ENCODE data around the gene NT5E. TPM values are rescaled to one million over a fixed set of nuclear protein-coding genes. Genes with fewer than 3 reads are reported as not detected.

NT5E gene
- total RNA-seq, 2 experiments from 2014 or later: 2.7 to 3.3 TPM

DNA sequence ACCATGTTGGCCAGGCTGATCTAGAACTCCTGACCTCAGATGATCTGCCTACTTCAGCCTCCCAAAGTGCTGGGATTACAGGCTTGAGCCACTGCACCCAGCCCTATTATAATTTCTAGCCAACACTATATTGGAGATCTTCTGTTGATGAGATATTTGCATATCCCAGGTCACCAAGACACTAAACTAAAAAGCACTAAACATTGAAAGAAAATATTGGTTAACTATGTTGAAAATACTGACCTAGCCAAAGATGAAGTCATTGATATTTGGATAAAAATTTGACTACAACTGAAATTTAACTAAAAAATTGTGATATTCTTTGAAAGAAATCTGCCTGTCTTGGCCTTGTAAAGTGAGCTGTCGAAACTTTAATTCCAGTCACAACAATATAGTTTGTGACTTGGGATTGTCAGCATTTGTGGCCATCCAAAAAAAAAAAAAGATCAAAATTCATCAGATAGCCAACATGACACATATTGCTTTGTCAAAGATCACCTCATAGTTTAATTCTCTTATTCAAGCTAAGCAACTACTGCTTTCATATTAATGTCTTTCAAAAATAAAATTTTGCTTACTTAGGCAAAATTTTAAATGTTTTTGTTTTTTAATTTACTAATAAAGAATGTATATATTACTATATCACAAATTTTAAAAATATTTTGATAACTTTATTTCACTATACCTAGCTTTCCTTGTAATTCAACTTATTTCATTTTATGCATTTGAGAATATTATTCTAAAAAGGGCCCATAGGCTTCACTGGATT is 6.3 kb upstream of the NT5E start:
- H3K27ac Mint-ChIP-seq: no peak overlapping the region
- peaks cover 27% of the 10 kb centered on the region for H3K27me3 Mint-ChIP-seq
- no peak for TF ChIP-seq CTCF (IDR thresholded peaks at IDR 0.05)
- peaks cover 3% of the 10 kb centered on the region for H3K9me3 Mint-ChIP-seq
- H3K36me3 ChIP-seq (ENCODE audit: insufficient read depth, low read length): no peaks in the 10 kb centered on the region
- ChIA-PET CTCF (interaction anchor here (1.4 kb wide), 1 partner anchor 39 kb away, joined by 4 read pairs; no protein-coding TSS in a partner anchor), POLR2A (no interaction called here)
- H3K4me3 Mint-ChIP-seq: no peak overlapping the region
- H3K9me3 ChIP-seq (ENCODE audit: control insufficient read depth in 1 of 2, insufficient read depth in 1 of 2, low read length in 2 of 2): peaks cover 0 to 5% of the 10 kb centered on the region in 2 experiments
- H3K4me1 ChIP-seq (ENCODE audit: insufficient read depth, low read length): no peaks in the 10 kb centered on the region
- H3K36me3 Mint-ChIP-seq (ENCODE audit: low read depth): no peaks in the 10 kb centered on the region
- no peak overlapping the region for H3K4me3 ChIP-seq (ENCODE audit: low read length)
- no peak for DNase-seq
- H3K4me1 Mint-ChIP-seq (ENCODE audit: low read depth): peaks cover 10% of the 10 kb centered on the region
- H3K27ac ChIP-seq (ENCODE audit: low read depth in 1 of 2, low read length in 2 of 2): no peak overlapping the region
- H3K27me3 ChIP-seq (ENCODE audit: control insufficient read depth in 1 of 2, insufficient read depth in 2 of 2, low read length in 2 of 2): peaks cover 0 to 11% of the 10 kb centered on the region in 2 experiments
- intact Hi-C loops (cut with DNase I, micrococcal nuclease): no loop called here
- no peak for ATAC-seq (ENCODE audit: poor library complexity)

GRCh38 chr6:85449388-85449817 is 480 bp upstream of the NT5E start:
- TF ChIP-seq CTCF (IDR thresholded peaks at IDR 0.05): no peak
- Histone ChIP-seq H3K36me3 (ENCODE audit: insufficient read depth, low read length) (no peaks in the 10 kb centered on the region), H3K27me3 (ENCODE audit: control insufficient read depth in 1 of 2, insufficient read depth in 2 of 2, low read length in 2 of 2) (peaks cover 19 to 31% of the 10 kb centered on the region in 2 experiments), H3K9me3 (ENCODE audit: control insufficient read depth in 1 of 2, insufficient read depth in 1 of 2, low read length in 2 of 2) (peaks cover 0 to 5% of the 10 kb centered on the region in 2 experiments), H3K4me1 (ENCODE audit: insufficient read depth, low read length) (peaks cover 26% of the 10 kb centered on the region), H3K27ac (ENCODE audit: low read depth in 1 of 2, low read length in 2 of 2) (no peak overlapping the region), H3K4me3 (ENCODE audit: low read length) (peak overlapping the region; percentile 37)
- POLR2A ChIA-PET: interaction anchor here (0.7 to 4.7 kb wide), 10 partner anchors 9 to 229 kb away, joined by 3 to 37 read pairs (median 8); partner anchors contain the start of gene SYNCRIP
- no peaks in the 10 kb centered on the region for H3K36me3 Mint-ChIP-seq (ENCODE audit: low read depth)
- peak overlapping the region; percentile 64 for H3K27ac Mint-ChIP-seq
- intact Hi-C loops (cut with DNase I, micrococcal nuclease): no loop called here
- peaks cover 55% of the 10 kb centered on the region for H3K4me1 Mint-ChIP-seq (ENCODE audit: low read depth)
- DNase-seq (peak in 5 of 14 experiments; percentile 7 to 52 (median 34)), ATAC-seq (ENCODE audit: poor library complexity) (peak; percentile 71)
- peak overlapping the region; percentile 89 for H3K4me3 Mint-ChIP-seq
- no peaks in the 10 kb centered on the region for H3K9me3 Mint-ChIP-seq
- peaks cover 76% of the 10 kb centered on the region for H3K27me3 Mint-ChIP-seq
- CTCF ChIA-PET: interaction anchor here (1.2 kb wide), 1 partner anchor 34 kb away, joined by 3 read pairs; no protein-coding TSS in a partner anchor

DNA sequence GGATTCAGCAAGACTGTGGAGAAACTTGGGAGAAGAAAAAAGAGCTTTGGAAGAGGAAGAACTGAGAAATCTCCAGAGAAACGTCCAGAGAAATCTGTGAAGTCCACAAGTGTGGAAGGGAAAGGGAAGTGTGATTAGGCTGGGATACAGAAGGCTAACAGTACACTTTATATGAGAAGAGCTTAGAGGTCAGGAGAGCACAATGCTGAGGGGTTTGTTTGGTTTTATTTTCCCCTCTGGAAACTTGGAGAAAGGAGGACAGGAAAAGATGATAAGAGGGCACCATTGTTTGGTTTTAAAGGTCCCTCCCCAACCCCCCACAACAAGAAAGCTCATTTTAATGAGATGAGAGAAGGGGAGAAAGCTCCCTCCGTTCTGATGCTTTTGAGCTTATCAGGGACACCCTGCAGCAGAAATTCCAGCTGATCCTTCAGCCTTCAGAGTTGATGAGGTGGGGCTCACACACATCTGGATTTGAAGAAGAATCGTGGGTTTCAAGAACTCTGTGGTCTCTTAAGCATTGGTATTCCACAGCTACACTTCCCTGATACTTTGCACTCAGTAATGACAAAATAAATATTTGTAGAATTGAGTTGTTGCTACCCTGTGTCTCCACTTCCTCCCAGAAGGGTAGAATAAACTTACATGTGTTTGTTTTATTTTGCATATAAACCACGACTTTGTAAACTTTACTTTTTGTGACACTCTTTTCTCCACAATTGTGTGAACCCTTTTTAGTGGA is 1.9 kb downstream of the NT5E start:
- H3K27me3 ChIP-seq (ENCODE audit: control insufficient read depth in 1 of 2, insufficient read depth in 2 of 2, low read length in 2 of 2): peaks cover 19 to 40% of the 10 kb centered on the region in 2 experiments
- CTCF ChIA-PET: no interaction called here
- peaks cover 26% of the 10 kb centered on the region for H3K4me1 ChIP-seq (ENCODE audit: insufficient read depth, low read length)
- POLR2A ChIA-PET: interaction anchor here (2.0 to 4.7 kb wide), 2 partner anchors 11 to 31 kb away, joined by 4 to 37 read pairs; no protein-coding TSS in a partner anchor
- no peak for TF ChIP-seq CTCF (IDR thresholded peaks at IDR 0.05)
- Mint-ChIP-seq H3K36me3 (ENCODE audit: low read depth) (no peaks in the 10 kb centered on the region), H3K9me3 (no peaks in the 10 kb centered on the region), H3K4me3 (peak overlapping the region; percentile 96), H3K4me1 (ENCODE audit: low read depth) (peaks cover 55% of the 10 kb centered on the region), H3K27me3 (peaks cover 61% of the 10 kb centered on the region), H3K27ac (peak overlapping the region; percentile 43)
- ATAC-seq (ENCODE audit: poor library complexity): no peak
- H3K9me3 ChIP-seq (ENCODE audit: control insufficient read depth in 1 of 2, insufficient read depth in 1 of 2, low read length in 2 of 2): peaks cover 0 to 5% of the 10 kb centered on the region in 2 experiments
- H3K4me3 ChIP-seq (ENCODE audit: low read length): no peak overlapping the region
- DNase-seq: no peak
- no peak overlapping the region for H3K27ac ChIP-seq (ENCODE audit: low read depth in 1 of 2, low read length in 2 of 2)
- intact Hi-C loops (cut with DNase I, micrococcal nuclease): loop anchor here in 1 of 2 experiments (1.0 to 2.0 kb wide), 2 partner anchors 10 to 31 kb away; no protein-coding TSS in a partner anchor
- no peaks in the 10 kb centered on the region for H3K36me3 ChIP-seq (ENCODE audit: insufficient read depth, low read length)
